Gastroesophageal sphincter (tissue), 3 donors: Measurements from ENCODE around the gene NLGN1.

ENCODE experiments used
- EP300 ChIP-seq: sonication (generic); formaldehyde crosslinking; IDR thresholded peaks from one replicate; pipeline ENCODE4 v1.6.1; 2017; ENCODE audit warnings: antibody characterized with exemption, mild to moderate bottlenecking
- POLR2A ChIP-seq, 2 donors: fragments of 450-650 bp; IDR thresholded peaks; one replicate each; pipeline ENCODE4 v1.6.1; 2017; ENCODE audit warnings: antibody characterized with exemption in 2 of 2, mild to moderate bottlenecking in 2 of 2, moderate library complexity in 1 of 2
- POLR2AphosphoS5 ChIP-seq: sonication (generic); formaldehyde crosslinking; IDR thresholded peaks from one replicate; pipeline ENCODE4 v1.6.1; 2017; ENCODE audit warnings: antibody characterized with exemption
- TF ChIP-seq, protein P1 (sequence below), 4 experiments: fragments of 200-600 bp in 2 of 4; fragments of 450-650 bp in 2 of 4; sonication (generic) in 1 of 4; IDR thresholded peaks; one replicate each; pipeline ENCODE4 v1.5.1; 2017 to 2019; ENCODE audit warnings: antibody characterized with exemption in 4 of 4, mild to moderate bottlenecking in 2 of 4, moderate library complexity in 2 of 4

DNA sequence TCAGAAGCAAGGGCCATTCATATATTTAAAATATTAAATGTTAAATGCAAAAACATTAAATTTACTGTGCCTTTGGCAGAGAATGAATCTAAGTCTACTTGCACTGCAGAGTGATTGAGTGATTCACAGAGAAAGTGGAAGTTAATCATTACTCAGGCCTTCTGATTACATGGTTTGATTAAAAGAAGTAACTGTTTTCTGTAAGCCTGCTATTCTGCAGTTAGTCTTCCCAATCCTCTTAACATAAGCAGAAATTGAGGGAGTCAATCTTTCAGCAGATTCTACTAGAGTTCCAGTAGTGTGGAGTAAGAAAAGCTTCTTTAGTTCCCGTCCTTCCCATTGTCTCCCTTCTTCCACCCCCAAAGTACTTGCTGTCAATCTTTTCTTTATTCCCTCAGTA lies 1.5 kb downstream of the NLGN1 start:
- no peak for TF ChIP-seq POLR2A (IDR thresholded peaks at IDR 0.05)
- no peak for TF ChIP-seq EP300
- TF ChIP-seq POLR2AphosphoS5 = no peak
- TF ChIP-seq, protein P1, sequence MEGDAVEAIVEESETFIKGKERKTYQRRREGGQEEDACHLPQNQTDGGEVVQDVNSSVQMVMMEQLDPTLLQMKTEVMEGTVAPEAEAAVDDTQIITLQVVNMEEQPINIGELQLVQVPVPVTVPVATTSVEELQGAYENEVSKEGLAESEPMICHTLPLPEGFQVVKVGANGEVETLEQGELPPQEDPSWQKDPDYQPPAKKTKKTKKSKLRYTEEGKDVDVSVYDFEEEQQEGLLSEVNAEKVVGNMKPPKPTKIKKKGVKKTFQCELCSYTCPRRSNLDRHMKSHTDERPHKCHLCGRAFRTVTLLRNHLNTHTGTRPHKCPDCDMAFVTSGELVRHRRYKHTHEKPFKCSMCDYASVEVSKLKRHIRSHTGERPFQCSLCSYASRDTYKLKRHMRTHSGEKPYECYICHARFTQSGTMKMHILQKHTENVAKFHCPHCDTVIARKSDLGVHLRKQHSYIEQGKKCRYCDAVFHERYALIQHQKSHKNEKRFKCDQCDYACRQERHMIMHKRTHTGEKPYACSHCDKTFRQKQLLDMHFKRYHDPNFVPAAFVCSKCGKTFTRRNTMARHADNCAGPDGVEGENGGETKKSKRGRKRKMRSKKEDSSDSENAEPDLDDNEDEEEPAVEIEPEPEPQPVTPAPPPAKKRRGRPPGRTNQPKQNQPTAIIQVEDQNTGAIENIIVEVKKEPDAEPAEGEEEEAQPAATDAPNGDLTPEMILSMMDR (IDR thresholded peaks at IDR 0.05) = no peak
